Fibroblast of gingiva (primary cell): ENCODE results near the gene TACC3.

Source experiments
- DNase-seq: peaks from one replicate; pipeline ENCODE4 v3.0.0-alpha.2; 2011; ENCODE audit warnings: low read depth

TACC3 gene

DNA sequence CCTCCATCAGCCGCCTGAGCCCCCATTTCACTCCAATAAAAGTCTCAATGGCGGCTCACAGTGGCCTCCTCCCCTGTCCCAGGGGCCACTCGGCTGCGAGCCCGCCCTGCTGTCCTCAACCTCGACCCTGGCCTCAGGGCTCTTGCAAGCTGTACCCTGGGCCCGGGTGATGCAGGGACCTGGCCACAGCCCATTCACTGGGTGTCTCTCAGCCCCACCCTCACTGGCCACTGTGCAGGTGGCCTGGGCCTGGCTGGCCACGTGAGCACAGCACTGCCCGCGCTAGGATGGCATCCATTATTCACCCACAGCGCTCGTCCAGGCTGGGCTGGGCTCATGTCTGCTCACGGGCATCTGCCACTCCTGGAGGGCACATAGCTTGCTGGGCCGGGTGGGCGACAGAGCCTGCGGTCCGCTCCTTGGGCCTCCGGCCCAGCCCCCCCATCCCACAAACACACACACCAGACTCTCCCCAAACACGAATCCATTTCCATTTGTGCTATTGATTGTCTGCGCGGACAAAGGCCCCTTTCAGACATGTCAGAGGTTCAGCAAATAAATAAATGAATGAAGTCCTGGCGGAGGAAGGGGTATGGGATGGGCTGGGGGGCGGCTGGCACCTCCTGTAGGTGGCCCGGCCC lies 55.3 kb downstream of the TACC3 start:
- no peak for DNase-seq

DNA sequence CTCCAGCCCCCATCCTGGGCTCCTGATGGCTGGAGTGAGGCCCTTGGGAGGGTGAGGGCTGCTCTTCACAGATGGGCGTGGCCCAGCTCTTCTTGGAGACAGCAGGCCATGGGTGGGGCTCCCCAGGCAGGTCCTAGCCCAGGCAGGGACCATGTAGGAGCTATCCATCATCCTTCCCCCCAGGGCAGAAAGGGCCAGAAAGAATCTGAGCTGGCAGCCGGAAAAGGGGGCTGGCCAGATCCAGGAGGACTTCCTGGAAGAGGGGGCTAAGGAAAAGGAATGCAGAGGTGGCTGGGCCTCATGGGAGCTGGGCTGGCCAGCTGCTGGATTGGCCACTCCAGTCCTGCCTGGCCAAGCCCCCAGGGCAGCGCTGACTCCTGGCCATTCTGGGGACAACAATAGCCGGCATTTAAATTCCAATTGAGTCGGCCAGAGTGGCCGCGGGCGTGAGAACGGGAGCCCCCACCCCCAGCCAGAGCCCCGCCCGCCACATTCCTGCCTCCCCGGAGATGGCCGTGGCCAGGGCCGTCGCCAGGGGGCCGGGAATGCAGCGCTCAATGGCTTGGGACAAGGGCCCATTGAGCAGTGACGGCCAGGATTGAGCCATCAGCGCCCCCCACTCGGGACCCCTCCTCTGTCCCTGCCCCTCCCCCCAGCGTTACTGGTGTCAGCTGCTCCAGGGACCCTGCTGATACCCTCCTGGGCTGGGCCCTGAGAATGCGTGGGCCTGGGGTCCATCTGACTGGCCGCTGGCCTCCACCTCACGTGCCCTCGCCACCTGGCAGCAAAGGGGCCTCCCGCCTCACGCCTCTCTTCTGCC lies 56.7 kb downstream of the TACC3 start:
- no peak for DNase-seq

DNA sequence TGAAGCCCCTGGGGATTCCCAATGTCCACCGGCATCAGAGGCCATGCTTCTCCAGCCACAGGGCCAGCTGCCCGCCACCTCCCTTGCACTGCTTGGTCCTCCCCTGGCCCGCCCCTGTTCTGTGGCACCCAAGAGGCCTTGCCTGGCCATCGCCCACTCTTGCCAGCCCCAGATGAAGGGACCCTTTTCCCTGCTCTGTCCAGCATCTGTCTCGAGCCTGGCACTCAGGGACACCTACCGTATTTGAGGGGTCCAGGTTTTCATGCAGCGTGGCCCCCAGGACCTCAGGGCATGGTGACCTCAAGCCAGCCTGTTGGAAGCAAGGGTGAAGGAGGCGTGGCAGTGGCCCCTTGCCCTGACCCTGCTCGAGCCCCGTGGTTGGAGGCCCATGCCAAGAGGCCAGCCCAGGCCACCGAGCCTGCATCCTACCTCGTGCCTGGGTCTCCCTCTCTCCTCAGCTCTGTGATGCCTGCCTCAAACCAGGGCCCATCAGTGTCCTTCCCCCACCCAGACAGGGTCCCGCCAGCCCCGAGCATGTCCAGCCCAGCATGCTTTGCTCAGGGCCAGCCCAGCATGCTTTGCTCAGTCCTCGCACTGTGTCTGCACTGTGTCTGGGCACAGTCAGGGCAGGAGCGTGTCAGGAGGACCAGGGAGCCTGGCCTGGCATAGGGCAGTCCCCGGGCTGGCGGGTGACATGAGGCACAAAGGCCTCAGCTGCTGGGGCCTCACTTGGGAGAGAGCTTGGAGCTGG lies 57.5 kb downstream of the TACC3 start:
- no peak for DNase-seq

DNA sequence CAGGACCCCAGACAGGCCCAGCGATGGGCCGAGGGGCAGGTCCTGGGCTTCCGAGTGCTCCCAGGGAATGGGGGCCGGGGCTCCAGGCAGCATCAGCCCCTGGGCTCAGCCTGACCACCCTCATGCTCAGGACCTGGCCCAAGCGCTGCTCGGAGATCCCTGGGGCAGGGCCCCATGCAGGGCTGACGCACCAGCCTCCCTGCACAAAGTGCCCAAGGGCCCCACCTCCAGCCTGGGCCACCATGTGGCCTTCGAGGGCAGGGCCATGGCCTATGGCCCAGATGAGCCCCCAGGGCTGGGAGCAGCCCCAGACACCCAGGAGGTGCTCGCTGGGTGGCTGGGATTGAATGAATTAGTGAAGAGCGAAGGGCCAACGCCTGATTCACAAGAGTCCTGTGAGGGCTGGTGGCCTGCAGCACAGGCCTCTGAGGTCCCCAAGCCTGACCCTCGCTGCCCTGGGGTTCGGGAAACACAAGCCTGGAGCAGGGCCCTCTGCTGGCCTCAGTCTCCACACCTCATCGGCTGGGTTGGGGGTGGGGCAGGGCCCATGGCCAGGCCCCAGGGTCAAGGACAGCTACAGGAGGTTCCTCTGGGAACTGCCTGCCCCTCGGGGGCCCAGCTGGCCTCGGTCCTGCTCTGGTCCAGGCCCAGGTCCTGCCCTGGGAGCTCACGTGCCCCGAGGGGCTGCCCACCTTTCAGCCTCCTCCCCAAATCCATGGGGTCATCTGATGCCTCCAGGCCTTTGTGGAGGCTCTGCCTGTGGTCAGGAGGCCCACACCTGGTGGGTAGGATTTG lies 58.5 kb downstream of the TACC3 start:
- no peak for DNase-seq

DNA sequence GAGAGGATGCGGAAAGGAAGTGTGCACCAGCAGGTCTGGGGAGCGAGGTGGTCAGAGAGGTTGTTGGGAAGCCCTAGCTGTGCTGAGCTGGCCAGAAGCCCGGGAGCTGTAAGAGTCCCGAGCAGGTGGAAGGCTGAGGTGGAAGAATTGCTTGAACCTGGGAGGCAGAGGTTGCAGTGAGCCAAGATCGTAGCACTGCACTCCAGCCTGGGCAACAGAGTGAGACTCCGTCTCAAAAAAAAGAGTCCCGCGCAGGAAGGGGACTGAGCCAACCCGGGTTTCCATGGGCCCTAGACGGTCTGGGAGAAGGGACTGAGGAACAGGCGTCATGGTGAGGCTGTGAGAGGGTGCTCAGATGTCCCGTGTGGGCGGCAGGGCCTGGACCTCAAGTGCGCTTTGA lies 59.1 kb downstream of the TACC3 start:
- DNase-seq, result no peak

DNA sequence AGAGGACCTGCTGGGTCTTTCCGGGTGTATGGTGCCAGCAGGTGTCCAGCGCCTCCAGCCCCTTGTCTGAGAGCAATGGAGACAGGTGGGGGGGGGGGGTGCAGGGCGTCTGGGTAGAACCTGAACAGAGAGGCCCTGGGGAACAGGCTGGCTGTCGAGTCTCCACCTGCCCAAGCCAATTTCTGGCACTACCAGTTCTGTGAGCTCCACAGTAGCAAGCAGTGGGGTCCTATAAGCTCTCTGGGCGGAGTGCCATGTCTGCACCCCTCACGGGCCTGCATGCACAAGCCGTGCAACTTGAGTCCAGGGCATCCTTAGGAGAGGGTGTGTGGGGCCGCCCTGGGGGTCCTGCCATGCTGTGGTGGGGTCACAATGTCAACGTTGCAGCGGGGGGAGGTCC lies 61.7 kb downstream of the TACC3 start:
- no peak for DNase-seq

DNA sequence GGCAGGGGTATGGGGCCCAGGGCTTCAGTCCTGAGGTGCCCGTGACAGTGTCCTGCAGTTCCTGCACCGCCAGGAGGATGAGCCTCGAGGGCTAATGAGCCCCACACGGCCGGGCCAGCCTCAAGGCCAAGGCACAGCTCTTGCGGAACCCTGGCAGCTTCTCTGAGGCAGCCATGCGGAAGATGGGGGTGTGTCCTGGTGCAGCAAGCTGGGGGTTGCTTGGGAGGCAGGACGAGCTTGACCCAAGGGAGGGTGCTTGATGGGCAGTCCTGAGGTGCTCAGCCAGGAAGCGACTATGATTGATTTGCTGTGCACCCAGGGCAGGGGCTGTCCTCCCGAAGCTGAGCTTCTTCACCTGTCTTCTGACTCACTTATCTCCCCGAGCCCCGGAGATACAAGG lies 62.6 kb downstream of the TACC3 start:
- no peak for DNase-seq

DNA sequence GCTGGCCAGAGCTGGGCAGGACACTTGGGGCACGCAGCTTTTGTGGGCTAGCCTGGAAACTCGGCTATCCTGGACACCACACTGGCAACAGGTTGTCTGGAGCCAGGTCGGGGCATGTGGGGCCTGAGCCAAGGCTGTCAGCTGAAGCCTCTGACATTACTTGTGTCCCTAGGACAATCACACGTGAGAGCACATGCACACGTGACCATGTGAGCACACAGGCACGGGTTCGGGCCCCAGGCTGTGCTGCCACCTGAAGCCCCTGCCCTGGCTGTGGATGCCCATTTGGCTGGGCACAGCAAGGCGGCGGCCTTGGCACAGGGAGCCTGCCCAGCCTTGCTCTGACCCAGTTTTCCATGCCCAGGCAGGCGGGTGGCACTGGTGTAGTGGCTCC lies 63.1 kb downstream of the TACC3 start:
- DNase-seq, result no peak

DNA sequence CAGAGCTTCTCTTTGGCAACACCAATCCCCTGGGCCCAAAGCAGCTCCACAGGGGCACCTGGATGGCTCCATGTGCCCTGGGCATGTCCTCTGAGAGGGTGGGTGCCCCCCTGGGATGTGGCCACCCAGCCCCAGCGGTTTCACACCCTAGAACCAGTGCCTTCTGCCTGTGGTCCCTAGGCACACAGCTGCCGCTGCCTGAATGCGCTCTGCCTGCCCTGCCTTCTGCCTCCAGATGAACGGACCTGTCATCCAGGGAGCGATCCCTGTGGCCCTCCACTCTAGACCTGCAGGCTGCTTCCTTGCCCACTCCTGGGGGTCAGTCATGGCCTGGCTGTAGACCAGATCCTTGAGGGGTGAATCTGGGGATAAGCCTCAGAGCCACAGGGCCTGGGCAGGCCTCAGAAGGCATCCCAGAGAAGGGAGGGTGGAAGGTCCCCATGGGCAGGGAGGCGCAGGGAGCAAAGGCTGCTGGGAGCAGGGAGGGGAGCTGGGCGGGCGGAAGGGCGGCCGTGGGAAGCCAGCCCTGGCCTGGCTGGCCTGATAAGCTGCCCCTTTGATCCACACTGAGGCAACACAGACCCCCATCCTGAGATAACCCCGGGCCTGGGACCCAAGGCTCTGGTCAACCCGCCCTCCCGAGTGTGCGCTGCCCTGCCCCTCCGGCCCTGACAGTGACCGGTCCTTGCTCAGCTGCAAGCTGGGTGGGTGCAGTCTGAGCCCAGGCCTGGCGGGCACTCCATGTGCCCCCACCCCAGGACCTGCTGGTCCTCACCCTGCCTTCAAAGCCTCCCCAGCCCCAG lies 63.7 kb downstream of the TACC3 start:
- no peak for DNase-seq

DNA sequence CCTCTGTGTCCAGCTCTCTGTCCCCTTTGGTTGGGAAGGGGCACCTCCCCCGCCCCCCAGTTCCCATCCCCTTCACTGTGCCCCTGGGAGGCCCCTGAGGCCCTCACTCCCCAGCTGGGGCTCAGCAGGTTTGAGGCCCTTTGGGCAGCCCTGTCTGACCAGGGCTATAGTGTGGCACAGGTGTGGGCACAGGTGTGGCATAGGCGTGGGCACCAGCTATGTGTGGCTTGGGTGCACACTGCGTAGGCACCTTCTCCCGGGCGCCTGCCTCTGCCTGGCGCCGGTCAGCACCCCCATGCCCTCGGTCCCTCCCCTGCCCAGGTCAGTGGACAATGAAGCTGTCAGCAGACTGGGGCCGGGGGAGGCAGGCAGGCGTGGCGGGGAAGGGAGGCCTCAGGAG lies 64.3 kb downstream of the TACC3 start:
- DNase-seq, result no peak

DNA sequence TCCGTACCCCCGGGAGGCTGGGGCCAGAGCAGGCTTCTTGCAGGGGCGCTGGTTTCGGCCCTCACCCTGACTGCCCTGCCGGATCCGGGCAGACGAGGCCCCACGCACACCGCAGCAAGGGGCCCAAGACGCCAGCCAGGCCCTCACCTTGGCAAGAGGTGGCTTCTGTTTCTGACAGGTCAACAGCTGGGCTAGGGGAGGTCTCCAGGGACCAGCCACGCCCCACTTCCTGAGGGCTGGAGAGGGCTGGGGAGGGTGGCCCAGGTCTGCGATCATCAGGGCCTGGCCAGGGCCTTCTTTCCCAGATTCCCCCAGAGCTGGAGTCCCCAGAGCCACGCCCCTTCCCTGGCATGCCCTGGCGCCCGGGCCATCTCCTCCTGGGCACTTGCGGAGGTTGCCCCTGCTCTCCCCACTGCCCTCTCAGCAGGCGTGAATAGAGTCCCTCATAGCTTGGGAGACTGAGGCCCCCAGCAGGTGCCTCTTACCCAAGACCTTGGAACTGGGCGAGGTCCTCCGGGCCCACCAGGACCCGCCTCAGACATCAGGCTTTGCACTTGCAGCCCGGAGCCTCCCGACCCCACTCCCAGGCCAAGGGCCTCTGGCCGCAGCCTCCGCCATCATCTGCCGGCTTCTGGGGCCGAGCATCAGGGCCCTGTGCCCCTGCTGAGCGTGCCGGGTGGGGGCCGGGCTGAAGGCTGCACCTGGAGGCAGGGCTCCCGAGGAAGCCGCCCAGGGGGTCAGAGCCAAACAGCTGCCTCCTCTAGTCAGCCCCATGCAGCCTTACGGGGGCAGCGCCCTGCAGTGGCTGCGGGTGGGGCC lies 65.4 kb downstream of the TACC3 start:
- no peak for DNase-seq

DNA sequence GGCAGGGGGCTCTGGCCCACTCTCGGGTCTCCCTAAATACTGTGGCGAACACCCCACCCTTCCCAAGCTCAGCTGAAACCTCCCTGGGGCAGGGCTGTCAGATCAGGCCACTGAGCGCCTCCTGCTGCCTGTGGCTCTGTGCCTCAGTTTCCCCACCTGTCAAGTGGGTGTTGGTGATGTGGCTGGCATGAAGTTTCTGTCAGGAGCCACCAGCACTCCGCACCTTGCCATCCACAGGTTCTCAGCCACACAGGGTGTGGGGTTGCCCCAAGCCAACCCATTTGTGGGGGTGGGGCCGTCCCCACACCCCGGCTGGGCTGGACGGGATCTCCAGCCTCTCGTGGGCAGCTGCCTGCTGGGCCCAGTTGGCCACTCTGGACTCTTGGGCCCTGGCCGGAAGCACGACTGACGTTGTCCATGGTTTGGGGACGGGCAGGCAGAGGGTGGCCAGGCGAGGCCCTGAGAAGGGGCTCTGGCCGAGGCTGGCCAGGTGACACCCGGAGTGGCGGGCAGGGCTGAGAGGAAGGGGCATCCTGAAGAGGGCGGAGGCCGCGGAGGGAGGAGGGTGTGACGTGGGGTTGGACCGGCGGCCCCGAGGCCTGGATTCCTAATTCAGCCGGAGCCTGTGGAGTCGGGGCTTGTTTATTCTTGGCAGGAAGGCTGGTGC lies 66.2 kb downstream of the TACC3 start:
- no peak for DNase-seq

DNA sequence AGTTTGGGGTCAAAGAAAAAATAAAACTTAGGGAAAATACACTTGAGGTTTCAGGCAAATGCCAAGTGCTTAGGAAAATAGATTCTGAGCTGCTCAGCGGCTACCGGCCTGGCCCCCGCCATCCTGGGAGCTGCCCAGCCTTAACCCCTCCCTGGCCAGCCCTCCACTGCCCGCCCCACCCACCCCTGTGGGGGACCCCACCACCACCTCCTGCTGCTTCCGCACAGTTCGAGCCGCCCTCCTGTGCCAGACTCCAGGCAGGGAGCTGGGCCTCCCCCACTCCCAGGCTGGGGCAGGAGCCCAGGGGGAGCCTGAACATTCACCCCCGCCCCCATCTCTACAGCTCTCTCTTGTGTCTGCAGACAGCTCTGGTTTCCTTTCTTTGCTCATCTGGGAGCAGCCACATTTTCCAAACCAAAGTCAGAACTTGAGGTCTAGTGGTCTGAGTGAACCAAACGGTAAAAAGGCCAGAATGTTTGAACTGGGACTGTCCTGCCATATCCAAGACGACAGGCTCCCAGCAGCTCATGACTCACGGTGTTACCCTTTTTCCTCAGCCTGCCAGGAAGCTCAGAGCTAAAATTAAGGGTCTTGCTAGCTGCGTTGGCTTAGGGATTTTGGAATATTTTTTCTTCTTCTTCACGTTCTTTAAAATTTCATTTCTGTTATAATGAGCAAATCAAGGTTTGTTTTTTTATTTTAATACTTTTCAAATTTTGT lies 67.1 kb downstream of the TACC3 start:
- DNase-seq, result no peak

DNA sequence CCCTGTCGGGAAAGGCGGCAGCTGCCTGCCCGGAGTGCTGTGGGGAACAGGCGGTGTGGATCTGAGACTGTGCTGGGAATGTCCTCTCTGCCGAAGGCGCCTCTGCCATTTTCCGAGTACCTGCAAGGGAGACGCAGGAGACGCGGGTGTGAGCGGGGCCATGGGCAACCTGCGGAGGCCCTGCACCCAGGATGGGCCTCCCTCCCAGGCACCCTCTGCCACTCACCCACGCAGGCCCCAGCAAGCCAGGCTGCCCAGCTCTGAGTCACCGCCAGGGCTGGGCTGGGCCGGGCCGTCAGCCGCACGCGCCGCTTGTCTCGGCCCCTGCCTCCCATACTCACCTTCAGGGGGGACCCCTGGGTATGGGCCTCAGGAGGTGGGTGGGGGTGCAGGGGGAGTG lies 68.2 kb downstream of the TACC3 start:
- DNase-seq, result no peak

DNA sequence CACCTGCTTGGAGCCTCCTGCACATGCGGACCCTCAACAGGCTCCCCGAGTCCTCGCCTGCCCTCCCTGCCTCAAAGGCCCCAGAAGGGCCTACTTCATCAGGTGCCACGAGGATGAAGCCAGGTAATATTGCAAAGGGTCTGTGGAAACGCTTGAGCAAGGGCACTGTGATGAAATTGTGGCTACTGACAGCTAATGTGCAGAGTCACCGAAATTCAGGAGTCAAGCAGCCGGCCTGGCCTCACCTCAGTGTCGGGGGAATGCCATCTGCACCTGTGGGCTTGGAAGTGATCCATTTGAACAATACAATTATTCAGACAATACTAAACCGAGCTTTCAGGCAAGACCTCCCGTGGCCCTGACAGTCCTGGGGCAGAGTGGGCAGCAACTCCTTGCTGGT lies 68.7 kb downstream of the TACC3 start:
- no peak for DNase-seq

DNA sequence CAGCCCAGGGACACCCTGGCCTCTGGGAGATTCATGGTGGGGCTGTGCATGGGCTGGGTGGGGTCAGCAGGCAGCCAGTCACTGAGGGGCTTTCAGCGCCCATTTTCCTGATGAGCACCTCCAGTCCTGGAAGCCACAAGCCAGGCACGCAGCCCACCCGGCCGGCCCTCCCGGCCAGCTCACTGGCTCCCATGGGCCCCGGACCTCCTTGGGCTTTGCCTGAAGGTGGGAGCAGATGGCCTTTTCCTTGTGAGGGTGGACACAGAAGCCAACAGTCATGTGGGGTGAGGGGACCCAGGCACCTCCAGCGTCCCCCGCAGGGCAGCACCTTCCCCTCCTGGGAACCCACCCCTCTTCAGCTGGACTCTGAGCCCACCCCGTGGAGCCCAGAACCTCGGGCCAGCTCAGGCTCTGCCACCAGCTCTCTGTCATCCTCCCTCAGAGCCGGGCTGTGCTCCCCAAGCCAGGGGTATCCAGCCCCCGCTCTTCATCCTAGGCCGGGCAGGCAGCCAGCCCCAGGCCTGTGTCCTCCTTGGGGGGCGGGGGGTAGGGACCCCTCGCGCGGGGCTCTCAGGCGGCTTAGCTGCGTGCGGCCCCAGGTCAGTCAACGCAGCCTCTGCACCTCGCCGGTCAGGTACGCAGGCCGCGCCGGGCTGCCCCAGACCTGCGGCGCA lies 71.0 kb downstream of the TACC3 start:
- DNase-seq, result no peak

DNA sequence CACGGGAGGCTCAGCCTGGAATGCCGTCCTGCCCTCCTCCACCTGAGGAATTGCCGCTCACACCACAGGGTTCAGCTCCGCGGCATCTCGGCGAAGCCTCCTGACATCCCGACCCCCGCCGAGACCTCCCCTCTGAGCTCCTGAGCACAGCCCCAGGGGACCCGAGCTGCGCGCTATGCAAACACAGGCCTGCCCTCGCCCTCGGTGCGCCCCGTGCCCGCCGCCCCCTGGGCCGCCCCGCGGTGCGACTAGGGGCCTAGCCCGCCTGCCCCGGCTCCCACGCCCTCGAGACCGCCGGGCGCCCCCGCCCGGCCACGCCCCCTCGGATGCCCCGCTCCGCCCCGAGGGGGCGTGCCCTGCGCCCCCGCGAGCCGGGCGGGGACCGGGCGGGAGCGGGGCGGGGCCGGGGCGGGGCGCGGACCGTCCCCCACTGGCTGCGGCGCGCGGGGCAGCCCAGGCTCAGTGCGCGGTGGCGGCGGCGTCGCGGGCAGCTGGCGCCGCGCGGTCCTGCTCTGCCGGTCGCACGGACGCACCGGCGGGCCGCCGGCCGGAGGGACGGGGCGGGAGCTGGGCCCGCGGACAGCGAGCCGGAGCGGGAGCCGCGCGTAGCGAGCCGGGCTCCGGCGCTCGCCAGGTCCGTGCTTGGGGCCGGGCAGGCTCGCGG lies 71.6 kb downstream of the TACC3 start, which contains the start of gene FGFR3:
TSS of gene FGFR3 (plus strand) at position 462 of the 664 bp plus-strand sequence. CDS start 642 bp downstream, outside the sequence.
- DNase-seq, result no peak

DNA sequence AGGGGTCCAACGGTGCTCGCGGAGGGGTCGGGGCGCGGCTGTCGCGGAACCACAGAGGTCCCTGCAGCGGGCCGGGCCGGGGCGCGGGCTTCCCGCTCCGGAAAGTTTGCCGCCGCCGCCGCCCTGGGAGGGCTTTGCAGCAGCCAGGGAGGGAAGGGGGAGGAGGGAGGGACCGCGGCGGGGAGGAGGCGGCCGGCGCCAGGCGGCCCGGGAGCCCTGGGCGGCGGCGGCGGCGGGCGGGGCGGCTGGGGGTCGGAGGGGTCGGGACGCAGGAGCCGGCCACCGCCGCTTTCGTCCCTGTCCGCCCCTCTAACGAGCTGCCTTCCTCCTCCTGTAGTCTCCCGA lies 72.1 kb downstream of the TACC3 start:
- no peak for DNase-seq
